Measurements from ENCODE around the gene NTHL1. TPM values are rescaled to one million over a fixed set of nuclear protein-coding genes. Genes with fewer than 3 reads are reported as not detected.

Gene NTHL1
- total RNA-seq, 1 donor from 2014 or later = 13.7 TPM

- Histone ChIP-seq H2AFZ (ENCODE audit: low read depth, low read length) (no peak overlapping the region), H3K9me3 (ENCODE audit: insufficient read depth, low read depth, low read length) (no peaks in the 10 kb centered on the region), H3K4me1 (ENCODE audit: insufficient read depth, low read length) (no peaks in the 10 kb centered on the region), H3K36me3 (ENCODE audit: insufficient read depth, low read length) (peaks cover 14% of the 10 kb centered on the region), H3K9ac (ENCODE audit: low read length) (no peak overlapping the region), H3K4me3 (ENCODE audit: insufficient read depth, low read depth, low read length) (no peak overlapping the region), H3K27ac (ENCODE audit: low read depth, low read length) (no peak overlapping the region), H3K4me2 (ENCODE audit: low read length) (no peak overlapping the region), H3K79me2 (ENCODE audit: insufficient read depth, low read length) (no peaks in the 10 kb centered on the region), H3K27me3 (ENCODE audit: insufficient read depth, low read length) (no peaks in the 10 kb centered on the region), H4K20me1 (ENCODE audit: insufficient read depth, low read length) (peaks cover 4% of the 10 kb centered on the region)
- no peak overlapping the region for H3K27ac Mint-ChIP-seq (ENCODE audit: unreplicated experiment)
- no peaks in the 10 kb centered on the region for H3K9me3 Mint-ChIP-seq (ENCODE audit: unreplicated experiment)
- no peaks in the 10 kb centered on the region for H3K4me1 Mint-ChIP-seq (ENCODE audit: low read depth, unreplicated experiment)
- no peaks in the 10 kb centered on the region for H3K27me3 Mint-ChIP-seq (ENCODE audit: low read depth, unreplicated experiment)
- no peak for TF ChIP-seq CTCF (IDR thresholded peaks at IDR 0.05; ENCODE audit: insufficient read depth, low read depth, low read length)
- no peak for TF ChIP-seq EZH2 (IDR thresholded peaks at IDR 0.05; ENCODE audit: insufficient read depth, low read length)
- no peak overlapping the region for H3K4me3 Mint-ChIP-seq (ENCODE audit: unreplicated experiment)
- peaks cover 30% of the 10 kb centered on the region for H3K36me3 Mint-ChIP-seq (ENCODE audit: low read depth, unreplicated experiment)
- FAIRE-seq (no peak), DNase-seq (ENCODE audit: low read depth) (no peak)
Measured at GRCh38 chr16:2070576-2071453, 23.2 kb upstream of the NTHL1 start.

GRCh38 chr16:2066139-2066538, 18.5 kb upstream of the NTHL1 start:
- H3K4me1 ChIP-seq (ENCODE audit: insufficient read depth, low read length) = no peaks in the 10 kb centered on the region
- peaks cover 16% of the 10 kb centered on the region for H3K36me3 Mint-ChIP-seq (ENCODE audit: low read depth, unreplicated experiment)
- DNase-seq (ENCODE audit: low read depth) (no peak), FAIRE-seq (no peak)
- no peak for TF ChIP-seq EZH2 (IDR thresholded peaks at IDR 0.05; ENCODE audit: insufficient read depth, low read length)
- TF ChIP-seq CTCF (IDR thresholded peaks at IDR 0.05; ENCODE audit: insufficient read depth, low read depth, low read length) = no peak
- H3K27ac Mint-ChIP-seq (ENCODE audit: unreplicated experiment) = no peak overlapping the region
- no peaks in the 10 kb centered on the region for H3K4me1 Mint-ChIP-seq (ENCODE audit: low read depth, unreplicated experiment)
- peaks cover 15% of the 10 kb centered on the region for H3K36me3 ChIP-seq (ENCODE audit: insufficient read depth, low read length)
- H3K79me2 ChIP-seq (ENCODE audit: insufficient read depth, low read length) = no peaks in the 10 kb centered on the region
- no peak overlapping the region for H2AFZ ChIP-seq (ENCODE audit: low read depth, low read length)
- no peaks in the 10 kb centered on the region for H3K9me3 ChIP-seq (ENCODE audit: insufficient read depth, low read depth, low read length)
- no peak overlapping the region for H3K4me3 ChIP-seq (ENCODE audit: insufficient read depth, low read depth, low read length)
- no peaks in the 10 kb centered on the region for H3K27me3 ChIP-seq (ENCODE audit: insufficient read depth, low read length)
- H4K20me1 ChIP-seq (ENCODE audit: insufficient read depth, low read length) = peaks cover 4% of the 10 kb centered on the region
- H3K9ac ChIP-seq (ENCODE audit: low read length) = no peak overlapping the region
- no peaks in the 10 kb centered on the region for H3K9me3 Mint-ChIP-seq (ENCODE audit: unreplicated experiment)
- H3K4me2 ChIP-seq (ENCODE audit: low read length) = no peak overlapping the region
- no peak overlapping the region for H3K4me3 Mint-ChIP-seq (ENCODE audit: unreplicated experiment)
- H3K27ac ChIP-seq (ENCODE audit: low read depth, low read length) = no peak overlapping the region
- H3K27me3 Mint-ChIP-seq (ENCODE audit: low read depth, unreplicated experiment) = no peaks in the 10 kb centered on the region

- FAIRE-seq (no peak), DNase-seq (ENCODE audit: low read depth) (no peak)
- Histone ChIP-seq H3K27ac (ENCODE audit: low read depth, low read length) (no peak overlapping the region), H3K4me1 (ENCODE audit: insufficient read depth, low read length) (no peaks in the 10 kb centered on the region), H2AFZ (ENCODE audit: low read depth, low read length) (no peak overlapping the region), H3K79me2 (ENCODE audit: insufficient read depth, low read length) (no peaks in the 10 kb centered on the region), H3K4me3 (ENCODE audit: insufficient read depth, low read depth, low read length) (no peak overlapping the region), H3K9ac (ENCODE audit: low read length) (no peak overlapping the region), H3K27me3 (ENCODE audit: insufficient read depth, low read length) (no peaks in the 10 kb centered on the region), H4K20me1 (ENCODE audit: insufficient read depth, low read length) (peaks cover 11% of the 10 kb centered on the region), H3K36me3 (ENCODE audit: insufficient read depth, low read length) (peaks cover 15% of the 10 kb centered on the region), H3K9me3 (ENCODE audit: insufficient read depth, low read depth, low read length) (no peaks in the 10 kb centered on the region), H3K4me2 (ENCODE audit: low read length) (no peak overlapping the region)
- Mint-ChIP-seq H3K36me3 (ENCODE audit: low read depth, unreplicated experiment) (peaks cover 14% of the 10 kb centered on the region), H3K9me3 (ENCODE audit: unreplicated experiment) (no peaks in the 10 kb centered on the region), H3K27me3 (ENCODE audit: low read depth, unreplicated experiment) (no peaks in the 10 kb centered on the region), H3K4me3 (ENCODE audit: unreplicated experiment) (no peak overlapping the region), H3K4me1 (ENCODE audit: low read depth, unreplicated experiment) (no peaks in the 10 kb centered on the region), H3K27ac (ENCODE audit: unreplicated experiment) (no peak overlapping the region)
- no peak for TF ChIP-seq EZH2 (IDR thresholded peaks at IDR 0.05; ENCODE audit: insufficient read depth, low read length)
- no peak for TF ChIP-seq CTCF (IDR thresholded peaks at IDR 0.05; ENCODE audit: insufficient read depth, low read depth, low read length)
Measured at GRCh38 chr16:2064368-2064945, 16.8 kb upstream of the NTHL1 start.

Data from astrocyte (in vitro differentiated cells and primary cell).